Fibroblast of the conjunctiva (primary cell): ENCODE results near the gene INTS2.
"Not testable (repeated sequence)": the region's sequence is repeated elsewhere in the genome, so short reads cannot be mapped to it uniquely, and the experiment has no call there.

Source experiments
- DNase-seq: peaks from one replicate; pipeline ENCODE4 v3.0.0-alpha.2; 2010; ENCODE audit warnings: low read depth

INTS2 gene

DNA sequence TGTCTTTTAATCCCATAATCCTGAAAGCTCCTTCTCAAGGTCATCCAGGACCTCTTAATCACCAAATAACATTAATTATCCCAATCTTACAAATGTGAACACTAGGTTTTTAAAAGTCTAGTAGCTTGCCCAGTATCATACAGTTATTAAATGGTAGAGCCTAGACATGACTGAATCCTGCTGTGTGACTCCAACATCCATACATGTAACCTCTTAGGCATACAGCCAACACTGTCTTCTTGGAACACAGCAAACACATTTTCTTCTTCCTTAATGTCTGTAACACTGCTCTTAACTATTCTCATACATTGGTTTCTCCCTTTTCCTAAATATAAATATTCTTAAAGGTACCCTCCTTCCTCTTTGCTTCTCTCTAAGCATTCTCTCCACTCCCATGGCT lies 78.1 kb downstream of the INTS2 start:
- no peak for DNase-seq

DNA sequence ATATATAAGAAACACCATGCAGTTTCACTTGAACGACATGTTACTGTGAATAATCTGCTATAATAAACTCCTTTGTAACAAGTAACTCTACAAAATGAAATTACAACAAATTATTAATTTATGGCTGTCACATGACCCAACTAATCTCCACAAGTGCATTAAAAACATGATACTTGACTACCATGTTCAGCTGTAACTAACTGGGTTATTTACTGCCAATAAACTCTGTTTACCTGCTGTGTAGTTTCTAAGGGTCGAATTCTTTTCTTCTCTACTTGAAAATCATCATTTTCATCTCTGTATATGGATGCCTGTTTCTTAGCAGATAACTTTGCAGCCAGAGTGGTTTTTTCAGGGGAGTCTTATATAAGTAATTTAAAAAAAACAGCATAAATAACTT lies 78.9 kb downstream of the INTS2 start:
- DNase-seq: no peak

DNA sequence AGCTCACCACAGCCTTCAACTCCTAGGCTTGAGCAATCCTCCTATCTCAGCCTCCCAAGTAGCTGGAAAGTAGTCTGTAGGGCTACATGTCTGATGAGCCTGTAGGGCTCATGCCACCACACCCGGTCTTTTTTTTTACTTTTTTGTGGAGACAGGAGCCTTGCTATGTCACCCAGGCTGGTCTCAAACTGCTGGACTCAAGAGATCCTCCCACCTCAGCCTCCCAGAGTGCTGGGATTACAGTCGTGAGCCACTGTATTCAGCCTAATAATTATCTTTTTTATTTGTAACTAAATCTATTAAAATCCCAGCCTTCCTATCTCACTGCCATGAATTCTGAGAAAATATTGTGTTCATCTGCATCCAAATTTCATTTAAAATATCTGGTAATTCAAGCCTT lies 79.5 kb downstream of the INTS2 start:
- DNase-seq: no peak

DNA sequence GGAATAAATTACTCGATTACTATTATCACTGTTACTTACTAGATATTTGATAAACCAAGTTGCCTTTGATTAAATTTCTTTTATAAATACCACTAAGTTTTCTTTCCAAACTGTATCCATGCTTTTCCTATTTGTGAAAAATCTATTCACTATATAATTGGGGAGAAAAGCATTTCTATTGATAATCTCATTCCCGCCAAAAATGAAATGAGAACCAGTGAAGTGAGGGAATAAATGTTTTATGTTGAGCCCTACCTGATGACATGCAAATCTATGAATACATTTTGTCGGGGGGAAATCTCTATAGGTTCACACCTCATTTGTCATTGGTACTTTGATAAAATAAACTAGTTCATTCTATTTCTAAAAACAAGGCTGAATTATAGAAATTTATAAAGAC lies 80.1 kb downstream of the INTS2 start:
- no peak for DNase-seq

DNA sequence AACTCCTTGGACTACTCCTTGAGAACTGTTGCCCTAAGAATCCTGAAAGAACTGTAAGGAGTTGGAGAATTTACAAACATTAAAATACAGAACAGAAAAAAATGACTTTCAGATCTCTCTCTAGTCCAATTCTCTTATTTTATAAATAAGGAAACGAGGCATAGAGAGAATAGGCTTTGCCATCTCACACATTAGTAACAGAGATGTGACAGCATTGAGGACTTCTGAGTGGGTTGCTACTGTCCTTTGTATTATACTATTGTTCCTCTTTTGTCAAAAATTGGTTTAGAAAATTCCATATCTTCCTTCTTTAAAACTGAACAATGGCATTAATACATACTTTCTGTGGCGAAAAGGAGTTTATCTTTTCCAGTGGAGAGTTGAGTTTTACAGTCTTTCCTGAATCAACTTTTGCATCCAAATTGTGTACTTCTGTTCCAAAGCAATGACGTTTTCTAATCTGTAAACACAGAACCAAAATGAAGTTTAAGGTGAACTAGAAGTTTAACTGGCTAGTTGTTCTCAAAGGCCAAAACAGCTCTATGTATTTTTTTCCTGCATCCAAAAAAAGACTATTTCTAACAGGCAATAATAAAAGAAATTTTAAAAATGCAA lies 80.9 kb downstream of the INTS2 start:
- DNase-seq: no peak

DNA sequence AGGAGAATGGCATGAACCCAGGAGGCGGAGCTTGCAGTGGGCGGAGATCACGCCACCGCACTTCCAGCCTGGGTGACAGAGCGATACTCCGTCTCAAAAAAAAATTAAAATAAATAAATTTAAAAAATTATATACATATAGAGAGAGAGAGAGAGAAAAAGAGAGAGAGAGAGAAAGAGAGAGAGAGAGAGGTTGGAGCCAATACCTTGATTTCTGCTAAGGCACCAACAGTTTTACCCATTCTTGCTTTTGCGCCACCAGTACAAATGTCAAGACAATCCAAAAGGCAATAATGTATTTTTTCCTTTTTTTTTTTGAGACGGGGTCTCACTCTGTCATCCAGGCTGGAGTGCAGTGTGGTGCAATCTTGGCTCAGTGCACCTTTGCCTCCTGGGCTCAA lies 81.7 kb downstream of the INTS2 start:
- no peak for DNase-seq

DNA sequence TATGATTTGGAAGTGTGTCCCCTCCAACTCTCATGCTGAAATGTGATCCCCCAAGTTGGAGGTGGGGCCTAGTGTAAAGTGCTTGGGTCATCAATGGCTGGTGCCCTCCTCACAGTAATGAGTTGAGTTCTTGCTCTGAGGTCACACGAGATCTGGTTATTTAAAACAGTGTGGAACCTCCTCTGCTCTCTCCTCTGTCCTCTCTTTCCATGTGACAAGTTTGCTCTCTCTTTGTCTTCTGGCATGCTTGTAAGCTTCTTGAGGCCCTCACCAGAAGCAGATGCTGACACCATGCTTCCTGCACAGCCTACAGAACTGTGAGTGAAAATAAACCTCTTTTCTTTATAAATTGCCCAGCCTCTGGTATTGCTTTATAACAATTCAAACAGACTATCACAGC lies 84.3 kb downstream of the INTS2 start:
- no peak for DNase-seq

DNA sequence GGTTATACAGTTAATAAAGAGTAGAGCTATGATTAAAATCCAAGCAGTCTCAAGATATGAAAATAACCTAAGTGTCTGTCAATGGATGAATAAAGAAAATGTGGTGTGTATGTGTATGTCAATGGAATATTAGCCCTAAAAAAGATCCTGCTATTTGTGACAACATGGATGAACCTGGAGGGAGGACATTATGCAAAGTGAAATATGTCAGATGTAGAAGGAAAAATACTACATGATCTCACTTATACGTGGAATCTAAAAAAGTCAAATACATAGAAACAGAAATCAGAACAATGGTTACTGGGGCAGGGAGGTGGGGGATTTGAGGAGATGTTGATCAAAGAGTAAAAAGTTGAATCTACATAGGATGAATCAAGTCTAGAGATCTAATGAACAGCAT lies 84.9 kb downstream of the INTS2 start:
- DNase-seq: no peak

DNA sequence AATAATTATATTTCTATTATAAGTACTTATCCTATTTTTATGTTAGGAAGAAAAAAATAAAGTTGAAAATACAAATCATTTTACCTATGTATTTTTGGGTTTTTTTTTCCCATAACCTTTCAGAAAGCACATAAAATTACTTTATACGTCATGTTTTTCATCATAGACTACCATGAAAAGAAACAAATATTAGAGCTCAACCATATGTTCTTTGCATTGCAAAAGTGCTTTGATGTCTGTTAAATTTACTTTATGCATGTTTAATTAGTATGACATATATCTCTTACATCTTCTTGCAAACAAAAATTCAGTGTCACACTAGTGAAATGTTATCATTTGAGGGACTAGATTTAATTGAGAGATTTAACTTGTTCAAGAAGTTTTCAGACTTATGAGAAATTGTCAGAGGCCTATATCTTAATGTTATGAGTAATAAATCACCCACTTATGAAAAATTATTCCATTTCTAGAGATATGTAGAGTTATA lies 88.4 kb downstream of the INTS2 start:
- no peak for DNase-seq

DNA sequence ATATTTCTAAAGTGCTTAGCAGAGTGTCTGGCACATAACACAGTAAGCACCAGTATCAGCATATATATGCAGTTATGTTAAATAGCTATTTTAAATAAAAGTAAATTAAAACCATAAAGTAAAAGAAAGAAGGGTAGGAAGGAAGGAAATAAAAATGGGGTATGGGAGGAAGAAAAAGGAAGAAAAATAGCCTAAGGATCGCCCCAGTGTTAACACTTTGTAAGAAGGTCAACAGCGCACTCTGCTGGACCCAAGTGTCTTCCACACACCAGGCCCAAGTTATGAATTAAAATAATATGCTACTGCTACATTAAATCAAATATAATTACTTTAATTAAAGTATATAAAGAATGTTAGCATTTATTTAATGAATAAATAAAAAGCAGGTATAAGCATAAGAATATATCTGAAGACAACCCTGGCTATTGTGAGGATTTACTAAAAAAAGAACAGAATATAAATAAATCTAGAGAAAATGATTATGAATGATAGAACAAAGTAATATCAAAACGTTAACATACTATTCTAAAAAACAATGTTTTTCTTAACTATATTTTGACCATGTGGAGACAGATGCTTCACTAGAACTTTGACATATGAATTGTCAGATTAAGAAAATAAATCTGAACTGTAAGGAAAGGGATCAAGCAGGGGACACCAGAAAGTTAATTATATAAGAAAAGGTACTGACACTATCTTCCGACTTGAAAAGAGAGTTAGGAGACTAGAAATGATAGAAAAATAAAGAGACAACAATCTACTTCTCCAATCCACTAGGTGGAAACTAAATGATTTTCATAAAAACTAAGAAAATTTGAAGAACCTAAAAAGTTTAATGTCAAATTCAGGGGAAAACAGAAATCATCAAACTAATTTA lies 90.4 kb downstream of the INTS2 start:
- peak; percentile 74 for DNase-seq

DNA sequence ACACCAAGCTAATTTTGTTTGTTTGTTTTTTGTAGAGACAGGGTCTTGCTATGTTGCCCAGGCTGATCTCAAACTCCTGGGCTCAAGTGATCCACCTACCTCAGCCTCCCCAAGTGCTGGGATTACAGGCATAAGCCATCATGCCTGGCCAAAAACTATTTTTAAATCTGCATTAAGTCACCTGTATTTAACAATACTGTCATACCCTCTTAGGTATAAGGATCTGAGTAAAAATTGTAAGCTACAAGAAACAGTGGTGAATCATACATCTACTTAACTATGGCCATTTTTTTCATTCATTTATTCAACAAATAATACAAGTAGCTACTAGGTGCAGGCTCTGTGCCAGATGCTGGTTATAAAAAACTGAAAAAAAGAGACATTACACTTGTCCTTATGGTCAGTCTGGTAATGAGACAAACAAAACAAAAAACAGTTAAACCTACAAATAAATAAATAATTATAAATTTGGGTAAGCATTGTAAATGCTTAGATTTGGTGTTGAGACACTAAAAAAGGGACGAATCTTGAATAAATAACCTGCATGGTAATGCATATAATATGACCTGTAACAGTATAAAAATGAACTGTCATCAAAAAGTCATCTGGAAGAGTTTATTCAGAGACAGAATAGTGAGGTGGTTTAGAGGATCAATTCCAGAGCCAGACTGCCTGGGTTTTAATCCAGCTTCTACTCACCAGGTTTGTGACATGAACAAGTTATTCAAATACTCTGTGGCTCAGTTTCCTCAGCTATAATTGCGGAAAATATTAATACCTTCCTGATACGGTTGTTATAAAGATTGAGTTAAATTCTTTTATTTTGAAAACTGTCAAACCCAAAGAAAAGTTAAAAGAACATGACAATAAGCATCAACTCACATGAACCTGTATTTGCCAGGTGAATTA lies 91.3 kb downstream of the INTS2 start:
- no peak for DNase-seq

DNA sequence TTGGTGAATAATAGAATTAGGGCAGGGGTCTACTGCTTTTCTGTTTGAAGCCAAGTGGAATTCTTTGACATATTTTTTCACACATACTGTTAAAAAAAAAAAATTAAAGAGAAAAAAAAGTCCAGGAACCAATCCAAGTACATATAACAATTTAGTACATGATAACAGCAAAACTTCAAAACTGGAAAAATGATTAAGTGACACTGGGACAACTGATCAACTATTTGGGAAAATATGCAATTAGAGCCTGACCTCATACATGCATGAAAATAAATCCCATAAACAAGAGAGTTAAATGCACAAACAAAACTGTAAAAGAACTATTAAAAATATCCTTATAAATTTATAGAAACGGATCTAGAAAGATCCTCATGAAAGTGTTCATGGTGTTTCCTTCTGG lies 92.2 kb downstream of the INTS2 start:
- DNase-seq: no peak

DNA sequence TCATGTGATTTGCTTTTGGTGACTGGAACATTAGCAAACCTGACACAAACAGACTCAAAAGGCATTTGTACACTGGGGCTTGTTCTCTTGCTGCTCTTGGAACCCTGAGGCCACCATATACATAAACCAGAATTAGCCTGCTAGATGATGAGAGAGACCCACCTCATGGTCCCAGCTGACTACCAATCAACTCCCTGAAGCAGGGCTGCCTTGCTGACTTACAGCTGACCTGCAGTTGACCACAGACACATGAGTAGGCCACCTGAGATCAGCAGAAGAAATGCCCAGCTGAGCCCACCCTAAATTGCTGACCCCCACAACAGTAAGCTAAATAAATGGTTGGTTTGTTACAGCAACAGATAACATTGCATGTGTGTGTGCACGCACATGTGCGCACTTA lies 93.2 kb downstream of the INTS2 start:
- DNase-seq: no peak

DNA sequence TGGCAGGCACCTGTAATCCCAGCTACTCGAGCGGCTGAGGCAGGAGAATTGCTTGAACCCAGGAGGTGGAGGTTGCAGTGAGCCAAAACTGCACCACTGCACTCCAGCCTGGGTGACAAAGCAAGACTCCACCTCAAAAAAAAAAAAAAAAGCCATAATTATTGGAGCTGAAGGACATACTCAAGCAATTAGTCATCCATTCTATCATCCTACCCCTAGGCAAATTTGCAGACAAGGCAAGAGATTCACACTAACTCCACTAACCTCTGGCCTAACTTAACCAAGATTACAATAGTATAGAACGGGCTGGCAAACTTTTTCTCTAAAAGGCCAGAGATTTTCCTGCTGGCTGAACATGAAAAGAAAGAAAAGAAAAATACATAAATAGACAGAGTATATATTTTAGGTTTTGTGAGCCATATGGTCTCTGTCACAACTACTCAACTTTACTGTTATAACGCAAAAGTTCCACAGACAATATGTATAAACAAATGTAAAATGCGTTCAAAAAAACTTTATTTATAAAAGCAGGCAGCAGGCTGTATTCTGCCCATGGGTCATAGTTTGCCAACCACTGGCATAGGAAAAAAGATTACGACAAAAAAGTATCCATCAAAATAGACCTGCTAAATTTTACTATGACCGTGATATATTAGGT lies 94.1 kb downstream of the INTS2 start:
- DNase-seq: peak; percentile 53

DNA sequence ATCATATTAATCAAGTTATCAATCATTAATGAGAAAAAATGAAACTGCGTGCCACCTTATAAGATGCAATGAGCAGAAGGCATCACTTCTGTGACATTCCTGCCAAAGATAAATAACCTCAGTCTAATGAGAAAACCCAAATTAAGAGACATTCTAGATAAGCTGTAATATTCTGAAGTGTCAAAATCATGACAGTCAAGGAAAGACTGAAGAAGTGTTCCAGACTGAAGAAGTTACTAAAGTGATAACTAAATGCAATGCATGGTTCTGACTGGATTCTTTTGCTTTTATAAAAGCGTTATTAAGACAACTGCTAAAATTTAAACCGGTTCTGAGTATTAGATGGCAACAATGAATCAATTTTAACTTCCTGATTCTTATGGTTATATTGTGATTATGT lies 95.3 kb downstream of the INTS2 start:
- no peak for DNase-seq

DNA sequence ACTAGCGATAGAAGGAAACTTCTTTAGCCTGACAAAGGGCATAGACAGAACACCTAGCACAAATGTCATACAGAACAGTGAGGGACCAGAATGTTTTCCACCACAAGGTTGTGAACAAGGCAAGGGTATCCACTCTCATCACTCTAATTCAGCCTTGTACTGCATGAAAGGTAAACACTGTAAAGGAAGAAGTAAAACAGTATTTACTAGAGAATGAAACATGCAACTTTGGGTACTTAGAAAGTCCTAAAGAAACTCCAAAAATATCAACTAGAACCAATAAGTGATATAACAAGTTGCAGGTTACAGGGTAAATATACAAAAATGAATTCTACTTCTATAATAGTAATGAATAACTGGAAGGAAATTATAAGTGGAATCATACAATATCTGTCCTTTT lies 96.7 kb downstream of the INTS2 start:
- DNase-seq: no peak

DNA sequence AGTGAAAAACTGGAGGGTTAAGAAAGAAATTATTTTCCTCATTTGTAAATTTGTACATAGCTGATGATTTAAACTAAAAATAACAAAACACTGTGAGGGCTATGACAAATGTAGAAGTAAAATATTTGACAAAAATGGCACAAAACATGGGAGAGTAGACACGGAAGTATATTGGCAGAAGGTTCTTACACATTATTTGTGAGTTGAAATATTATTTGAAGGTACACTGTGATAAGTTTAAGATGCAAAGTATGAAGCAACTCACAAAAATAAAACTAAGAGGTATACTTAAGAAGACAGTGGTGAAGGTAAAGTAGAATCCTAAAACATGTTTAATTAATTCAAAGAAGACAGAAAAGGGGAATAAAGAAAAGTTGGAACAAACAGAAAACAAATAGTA lies 99.1 kb downstream of the INTS2 start:
- DNase-seq: no peak

DNA sequence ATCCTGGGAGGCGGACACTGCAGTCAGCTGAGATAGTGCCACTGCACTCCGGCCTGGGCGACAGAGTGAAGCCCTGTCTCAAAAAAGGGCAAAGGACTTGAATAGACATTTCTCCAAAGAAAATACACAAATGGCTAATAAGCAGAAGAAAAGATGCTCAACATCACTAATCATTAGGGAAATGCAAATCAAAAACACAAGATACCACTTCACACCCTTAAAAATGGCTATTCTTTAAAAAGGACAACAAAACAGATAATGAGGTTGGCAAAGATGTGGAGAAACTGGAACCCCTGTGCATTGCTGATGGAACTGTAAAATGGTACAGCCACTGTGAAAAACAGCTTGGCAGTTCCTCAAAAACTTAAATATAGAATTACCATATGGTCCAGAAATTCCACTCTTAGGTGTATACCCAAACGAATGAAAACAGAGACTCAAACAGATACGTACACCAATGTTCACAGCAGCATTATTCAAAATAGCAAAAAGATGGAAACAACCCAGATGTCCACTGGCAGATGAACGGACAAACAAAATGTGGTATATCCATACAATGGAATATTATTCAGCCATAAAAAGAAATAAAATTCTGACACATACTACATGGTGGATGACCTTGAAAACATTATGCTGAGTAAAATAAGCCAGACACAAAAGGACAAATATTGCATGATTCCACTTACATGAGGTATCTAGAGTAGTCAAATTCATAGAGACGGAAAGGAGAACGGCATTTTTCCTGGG lies 100.0 kb downstream of the INTS2 start:
- no peak for DNase-seq

DNA sequence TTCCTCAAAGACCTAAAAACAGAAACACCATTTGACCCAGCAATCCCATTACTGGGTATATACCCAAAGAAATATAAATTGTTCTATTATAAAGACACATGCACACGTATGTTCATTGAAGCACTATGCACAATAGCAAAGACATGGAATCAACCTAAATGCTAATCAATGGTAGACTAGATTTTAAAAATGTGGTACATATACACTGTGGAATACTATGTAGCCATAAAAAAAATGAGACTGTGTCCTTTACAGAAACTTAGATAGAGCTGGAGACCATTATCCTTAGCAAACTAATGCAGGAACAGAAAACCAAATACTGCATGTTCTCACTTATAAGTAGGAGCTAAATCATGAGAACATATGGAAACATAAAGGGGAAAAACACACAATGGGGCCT lies 100.9 kb downstream of the INTS2 start:
- not testable (repeated sequence) for DNase-seq

DNA sequence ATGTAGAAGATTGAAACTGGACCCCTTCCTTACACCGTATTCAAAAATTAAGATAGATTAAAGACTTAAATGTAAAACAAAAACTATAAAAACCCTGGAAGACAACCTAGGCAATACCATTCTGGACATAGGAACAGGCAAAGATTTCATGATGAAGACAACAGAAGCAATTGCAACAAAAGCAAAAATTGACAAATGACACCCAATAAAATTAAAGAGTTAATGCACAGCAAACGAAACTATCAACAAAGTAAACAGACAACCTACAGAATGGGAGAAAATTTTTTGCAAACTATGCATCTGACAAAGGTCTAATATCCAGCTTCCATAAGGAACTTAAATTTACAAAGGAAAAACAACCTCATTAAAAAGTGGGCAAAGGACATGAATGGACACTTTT lies 101.6 kb downstream of the INTS2 start:
- not testable (repeated sequence) for DNase-seq

DNA sequence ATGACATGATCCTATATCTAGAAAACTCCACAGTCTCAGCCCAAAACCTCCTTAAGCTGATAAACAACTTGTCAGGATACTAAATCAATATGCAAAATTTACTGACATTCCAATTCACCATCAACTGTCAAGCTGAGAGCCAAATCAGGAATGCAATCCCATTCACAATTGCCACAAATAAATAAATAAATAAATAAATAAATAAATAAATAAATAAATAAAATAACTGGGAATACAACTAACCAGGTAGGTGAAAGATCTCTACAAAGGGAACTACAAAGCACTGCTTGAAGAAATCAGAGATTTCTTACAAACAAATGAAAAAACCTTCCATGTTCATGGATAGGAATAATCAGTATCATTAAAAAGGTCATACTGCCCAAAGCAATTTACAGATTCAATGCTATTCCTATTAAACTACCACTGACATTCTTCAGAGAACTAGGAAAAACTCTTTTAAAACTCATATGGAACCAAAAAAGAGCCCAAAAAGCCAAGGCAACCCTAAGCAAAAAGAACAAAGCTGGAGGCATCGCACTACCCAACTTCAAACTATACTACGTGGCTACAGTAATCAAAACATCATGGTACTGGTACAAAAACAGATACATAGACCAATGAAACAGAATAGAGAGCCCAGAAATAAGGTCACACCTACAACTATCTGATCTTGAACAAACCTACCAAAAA lies 102.2 kb downstream of the INTS2 start:
- no peak for DNase-seq
